Lower lobe of right lung (tissue), 2 donors: ENCODE measurements around the gene BMP10. TPM values are rescaled to one million over a fixed set of nuclear protein-coding genes. Genes with fewer than 3 reads are reported as not detected.

ENCODE experiments used
- ATAC-seq, 2 donors: fragments of 200-7000 bp; cut with Tn5 transposase; one replicate each; pipeline ENCODE4 v1.9.1; 2020 to 2022; ENCODE audit warnings: mild to moderate bottlenecking in 2 of 2, moderate library complexity in 2 of 2
- DNase-seq: peaks from one replicate; pipeline ENCODE4 v3.0.0-alpha.2; 2020
- H3K27ac ChIP-seq: fragments of 200-600 bp; one replicate; pipeline ENCODE4 v1.8.0; 2022
- H3K27me3 ChIP-seq: fragments of 200-600 bp; one replicate; pipeline ENCODE4 v1.8.0; 2022; ENCODE audit warnings: low read depth
- H3K36me3 ChIP-seq: fragments of 200-600 bp; one replicate; pipeline ENCODE4 v1.8.0; 2022; ENCODE audit warnings: mild to moderate bottlenecking
- H3K4me1 ChIP-seq: fragments of 200-600 bp; one replicate; pipeline ENCODE4 v1.8.0; 2022
- H3K4me3 ChIP-seq: fragments of 200-600 bp; one replicate; pipeline ENCODE4 v1.8.0; 2022; ENCODE audit warnings: mild to moderate bottlenecking
- H3K9me3 ChIP-seq: fragments of 200-600 bp; one replicate; pipeline ENCODE4 v1.8.0; 2022
- intact Hi-C: fragments of 100-400 bp; cut with DNase I; formaldehyde crosslinking; loops from one replicate; pipeline ENCODE4 v1.11.0; 2022
- total RNA-seq: library from RNA; stranded (reverse); fragmentation: NEBNext Ultra II Directional; extraction: Animal tissue kit (Norgen Biotek cat#: 25700); gene quantifications from one replicate; pipeline ENCODE4 v1.2.1, GENCODE V29; 2021
- TF ChIP-seq, protein P1 (sequence below): fragments of 200-600 bp; IDR thresholded peaks from one replicate; pipeline ENCODE4 v1.8.0; 2022; ENCODE audit warnings: antibody characterized with exemption, mild to moderate bottlenecking
- donor health status: DM: no; HTN: yes; CAD: no; lungs with severe emphysema.

The BMP10 gene
- total RNA-seq, 1 donor from 2014 or later, result 0.24 TPM

DNA sequence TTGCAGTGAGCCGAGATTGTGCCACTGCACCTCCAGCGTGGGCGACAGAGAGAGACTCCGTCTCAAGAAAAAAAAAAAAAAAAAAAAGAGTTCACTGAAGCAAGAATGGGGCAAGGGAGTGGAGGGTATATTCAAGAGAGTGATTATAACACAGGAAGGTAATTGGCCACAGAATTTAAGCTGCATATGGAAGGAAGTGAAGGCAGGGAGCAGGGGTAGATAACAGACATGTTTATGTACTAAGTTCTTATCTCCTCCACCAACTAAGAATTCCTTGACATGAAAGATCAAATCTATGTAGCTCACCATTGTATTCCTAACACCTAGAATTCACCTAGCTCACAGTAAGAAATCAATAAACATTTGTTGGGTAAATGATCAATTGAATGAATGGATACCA lies 44.2 kb upstream of the BMP10 start:
- TF ChIP-seq, protein P1, sequence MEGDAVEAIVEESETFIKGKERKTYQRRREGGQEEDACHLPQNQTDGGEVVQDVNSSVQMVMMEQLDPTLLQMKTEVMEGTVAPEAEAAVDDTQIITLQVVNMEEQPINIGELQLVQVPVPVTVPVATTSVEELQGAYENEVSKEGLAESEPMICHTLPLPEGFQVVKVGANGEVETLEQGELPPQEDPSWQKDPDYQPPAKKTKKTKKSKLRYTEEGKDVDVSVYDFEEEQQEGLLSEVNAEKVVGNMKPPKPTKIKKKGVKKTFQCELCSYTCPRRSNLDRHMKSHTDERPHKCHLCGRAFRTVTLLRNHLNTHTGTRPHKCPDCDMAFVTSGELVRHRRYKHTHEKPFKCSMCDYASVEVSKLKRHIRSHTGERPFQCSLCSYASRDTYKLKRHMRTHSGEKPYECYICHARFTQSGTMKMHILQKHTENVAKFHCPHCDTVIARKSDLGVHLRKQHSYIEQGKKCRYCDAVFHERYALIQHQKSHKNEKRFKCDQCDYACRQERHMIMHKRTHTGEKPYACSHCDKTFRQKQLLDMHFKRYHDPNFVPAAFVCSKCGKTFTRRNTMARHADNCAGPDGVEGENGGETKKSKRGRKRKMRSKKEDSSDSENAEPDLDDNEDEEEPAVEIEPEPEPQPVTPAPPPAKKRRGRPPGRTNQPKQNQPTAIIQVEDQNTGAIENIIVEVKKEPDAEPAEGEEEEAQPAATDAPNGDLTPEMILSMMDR, result no peak
- no peak overlapping the region for H3K4me3 ChIP-seq
- no peaks in the 10 kb centered on the region for H3K4me1 ChIP-seq
- intact Hi-C loops, result no loop called here
- no peaks in the 10 kb centered on the region for H3K9me3 ChIP-seq
- no peaks in the 10 kb centered on the region for H3K27me3 ChIP-seq
- no peaks in the 10 kb centered on the region for H3K36me3 ChIP-seq
- H3K27ac ChIP-seq, result no peak overlapping the region
- ATAC-seq (no peak), DNase-seq (no peak)

DNA sequence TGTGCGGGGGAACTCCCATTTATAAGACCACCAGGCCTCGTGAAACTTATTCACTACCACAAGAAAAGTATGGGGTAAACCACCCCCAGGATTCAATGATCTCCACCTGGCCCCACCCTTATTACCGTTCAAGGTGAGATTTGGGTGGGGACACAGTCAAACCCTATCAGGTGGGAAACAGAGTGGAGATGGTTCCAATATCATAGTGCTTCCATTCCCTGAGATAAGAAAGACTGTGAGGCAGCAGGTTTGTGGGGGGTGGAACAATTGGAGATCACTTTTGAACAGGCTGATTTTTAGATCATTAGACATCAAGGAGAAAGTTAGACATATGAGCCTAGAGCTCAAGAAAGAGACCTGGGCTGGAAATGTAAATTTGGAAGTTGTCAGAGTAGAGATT lies 42.2 kb upstream of the BMP10 start:
- intact Hi-C loops, result no loop called here
- no peak for ATAC-seq
- no peaks in the 10 kb centered on the region for H3K9me3 ChIP-seq

DNA sequence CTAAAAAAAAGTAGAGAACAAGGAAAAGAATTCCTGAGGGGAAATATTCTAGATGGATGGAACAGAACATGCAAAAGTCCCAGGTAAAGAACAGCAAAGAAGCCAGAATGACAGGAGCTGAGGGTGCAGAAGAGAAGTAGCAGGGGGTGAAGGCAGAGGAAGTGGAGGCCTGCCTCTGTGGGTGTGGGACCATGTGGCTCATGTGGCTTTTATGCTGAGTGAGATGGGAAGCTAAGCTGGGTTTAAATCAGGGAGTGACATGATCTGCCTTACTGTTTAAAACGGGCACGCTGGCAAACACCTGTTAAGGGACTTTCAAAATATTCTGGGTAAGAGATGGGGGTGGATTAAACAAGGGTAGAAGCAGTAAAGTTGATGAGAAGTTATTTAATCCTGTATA lies 41.5 kb upstream of the BMP10 start:
- H3K9me3 ChIP-seq, result no peaks in the 10 kb centered on the region
- intact Hi-C loops, result no loop called here
- H3K36me3 ChIP-seq, result no peaks in the 10 kb centered on the region
- H3K4me1 ChIP-seq, result peaks cover 19% of the 10 kb centered on the region
- ATAC-seq, result peak in 1 of 2 donors; percentile 36
- H3K27ac ChIP-seq, result no peak overlapping the region
- DNase-seq, result no peak
- TF ChIP-seq, protein P1, result no peak
- H3K4me3 ChIP-seq, result no peak overlapping the region
- H3K27me3 ChIP-seq, result no peaks in the 10 kb centered on the region

More for the DNA sequence above, 42.2 kb upstream of the BMP10 start:
- no peaks in the 10 kb centered on the region for H3K27me3 ChIP-seq
- no peak for DNase-seq
- TF ChIP-seq, protein P1, result no peak
- no peaks in the 10 kb centered on the region for H3K36me3 ChIP-seq
- H3K27ac ChIP-seq, result no peak overlapping the region
- peaks cover 14% of the 10 kb centered on the region for H3K4me1 ChIP-seq
- no peak overlapping the region for H3K4me3 ChIP-seq

DNA sequence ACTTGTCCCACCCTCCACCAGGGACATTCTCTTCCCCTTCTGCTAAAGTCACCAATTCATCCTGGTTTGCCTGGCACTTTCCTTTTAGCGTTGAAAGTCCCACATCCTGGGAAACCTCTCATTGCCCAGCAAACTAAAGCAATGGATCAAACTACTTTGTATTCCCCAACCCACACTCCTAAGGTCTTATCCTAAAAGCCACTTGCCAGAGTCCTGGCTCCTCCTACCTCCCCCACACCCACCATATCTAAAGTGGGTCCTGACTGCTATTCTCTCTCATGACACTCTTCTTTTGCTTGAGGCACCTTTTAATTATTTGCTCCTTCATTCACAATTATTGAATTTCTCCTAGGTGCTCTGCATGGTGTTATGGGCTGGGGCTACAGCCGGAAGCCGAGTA lies 40.9 kb upstream of the BMP10 start:
- no peak for DNase-seq
- Histone ChIP-seq H3K27ac (no peak overlapping the region), H3K4me1 (peaks cover 19% of the 10 kb centered on the region), H3K9me3 (no peaks in the 10 kb centered on the region), H3K4me3 (no peak overlapping the region), H3K27me3 (no peaks in the 10 kb centered on the region), H3K36me3 (no peaks in the 10 kb centered on the region)
- intact Hi-C loops, result no loop called here
- ATAC-seq, result no peak
- TF ChIP-seq, protein P1, result no peak

DNA sequence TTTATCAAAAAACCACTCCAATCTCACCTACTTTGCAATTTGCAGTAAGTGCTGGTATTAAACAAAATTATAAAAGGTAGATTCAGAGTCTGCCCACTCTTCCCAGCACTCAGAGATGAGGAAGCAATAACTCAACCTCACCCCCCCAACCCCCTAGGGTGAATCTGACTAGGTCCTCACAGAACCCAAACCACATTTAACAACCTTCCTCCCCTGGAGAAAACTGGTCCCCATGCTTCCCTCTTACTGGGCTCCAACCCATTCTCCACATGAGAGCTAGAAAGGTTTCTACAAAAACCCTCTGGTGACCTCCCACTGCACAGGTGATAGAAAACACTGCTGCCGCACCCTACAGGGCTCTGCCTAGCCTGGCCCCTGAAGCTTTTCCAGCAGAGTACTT lies 40.5 kb upstream of the BMP10 start:
- DNase-seq, result no peak
- intact Hi-C loops, result no loop called here
- no peaks in the 10 kb centered on the region for H3K9me3 ChIP-seq
- no peak for ATAC-seq
- TF ChIP-seq, protein P1, result no peak
- H3K27me3 ChIP-seq, result no peaks in the 10 kb centered on the region
- H3K4me1 ChIP-seq, result peaks cover 19% of the 10 kb centered on the region
- H3K4me3 ChIP-seq, result no peak overlapping the region
- no peak overlapping the region for H3K27ac ChIP-seq
- no peaks in the 10 kb centered on the region for H3K36me3 ChIP-seq

DNA sequence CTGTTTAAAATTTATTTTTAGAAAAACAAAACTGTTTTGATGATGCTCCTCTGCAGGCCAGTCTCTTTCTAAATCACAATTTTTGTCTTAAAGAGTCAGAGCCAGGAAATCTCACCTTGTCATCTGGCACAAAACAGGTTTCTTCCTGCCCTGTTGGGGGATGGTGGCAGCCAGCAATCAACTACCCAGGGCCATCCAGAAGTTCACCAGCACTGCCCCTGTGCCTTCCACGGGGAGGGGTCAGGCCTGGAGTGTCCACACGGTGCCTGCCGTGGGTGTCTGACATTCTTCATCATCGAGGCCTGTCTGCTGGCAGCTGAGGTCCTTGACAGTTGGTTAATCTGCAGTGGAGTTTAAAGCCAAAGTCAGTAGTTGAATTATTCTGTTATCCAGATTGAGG lies 40.0 kb upstream of the BMP10 start:
- ATAC-seq, result no peak
- Histone ChIP-seq H3K4me3 (no peak overlapping the region), H3K4me1 (peaks cover 19% of the 10 kb centered on the region), H3K36me3 (no peaks in the 10 kb centered on the region), H3K27ac (no peak overlapping the region), H3K9me3 (no peaks in the 10 kb centered on the region), H3K27me3 (no peaks in the 10 kb centered on the region)
- DNase-seq, result no peak
- intact Hi-C loops, result no loop called here
- TF ChIP-seq, protein P1, result no peak
